Measurements from ENCODE around the gene ITPR2.
A peak's percentile ranks its signal among the peaks of the same experiment; 100 is the strongest.

ITPR2 gene

GRCh38 chr12:26373606-26374495 is 459.1 kb downstream of the ITPR2 start:
- Mint-ChIP-seq H3K4me1 (peaks cover 3% of the 10 kb centered on the region), H3K27me3 (no peaks in the 10 kb centered on the region), H3K36me3 (peaks cover 10% of the 10 kb centered on the region), H3K4me3 (no peak overlapping the region), H3K27ac (no peak overlapping the region), H3K9me3 (peaks cover 2% of the 10 kb centered on the region)
- no peak for DNase-seq (ENCODE audit: low spot score in 2 of 2)
- ATAC-seq (ENCODE audit: low read depth) = no peak

GRCh38 chr12:26372866-26373265 is 460.1 kb downstream of the ITPR2 start:
- Mint-ChIP-seq H3K27ac (no peak overlapping the region), H3K9me3 (peaks cover 2% of the 10 kb centered on the region), H3K4me1 (peaks cover 6% of the 10 kb centered on the region), H3K27me3 (no peaks in the 10 kb centered on the region), H3K36me3 (peaks cover 8% of the 10 kb centered on the region), H3K4me3 (no peak overlapping the region)
- DNase-seq (ENCODE audit: low spot score in 2 of 2) (no peak), ATAC-seq (ENCODE audit: low read depth) (no peak)

- no peaks in the 10 kb centered on the region for H3K27me3 Mint-ChIP-seq
Measured at GRCh38 chr12:26370098-26370497, 462.9 kb downstream of the ITPR2 start.

GRCh38 chr12:26369588-26369987 is 463.4 kb downstream of the ITPR2 start:
- Mint-ChIP-seq H3K4me3 (no peak overlapping the region), H3K4me1 (peaks cover 4% of the 10 kb centered on the region), H3K27ac (no peak overlapping the region), H3K9me3 (no peaks in the 10 kb centered on the region), H3K36me3 (peaks cover 3% of the 10 kb centered on the region), H3K27me3 (no peaks in the 10 kb centered on the region)
- no peak for ATAC-seq (ENCODE audit: low read depth)
- no peak for DNase-seq (ENCODE audit: low spot score in 2 of 2)

More at GRCh38 chr12:26370098-26370497, 462.9 kb downstream of the ITPR2 start:
- no peak for ATAC-seq (ENCODE audit: low read depth)
- Mint-ChIP-seq H3K36me3 (peaks cover 3% of the 10 kb centered on the region), H3K27ac (no peak overlapping the region), H3K4me3 (no peak overlapping the region), H3K9me3 (no peaks in the 10 kb centered on the region), H3K4me1 (peaks cover 4% of the 10 kb centered on the region)
- no peak for DNase-seq (ENCODE audit: low spot score in 2 of 2)

- Mint-ChIP-seq H3K9me3 (no peaks in the 10 kb centered on the region), H3K4me1 (peaks cover 4% of the 10 kb centered on the region), H3K27me3 (no peaks in the 10 kb centered on the region), H3K4me3 (no peak overlapping the region), H3K36me3 (peaks cover 3% of the 10 kb centered on the region), H3K27ac (no peak overlapping the region)
- DNase-seq (ENCODE audit: low spot score in 2 of 2) (no peak), ATAC-seq (ENCODE audit: low read depth) (no peak)
Measured at GRCh38 chr12:26367991-26368730, 464.8 kb downstream of the ITPR2 start.

- DNase-seq (ENCODE audit: low spot score in 2 of 2) (no peak), ATAC-seq (ENCODE audit: low read depth) (no peak)
- H3K9me3 Mint-ChIP-seq = no peaks in the 10 kb centered on the region
- H3K4me3 Mint-ChIP-seq = no peak overlapping the region
- H3K27ac Mint-ChIP-seq = no peak overlapping the region
- H3K4me1 Mint-ChIP-seq = peaks cover 3% of the 10 kb centered on the region
- H3K27me3 Mint-ChIP-seq = no peaks in the 10 kb centered on the region
- H3K36me3 Mint-ChIP-seq = peaks cover 9% of the 10 kb centered on the region
Measured at GRCh38 chr12:26361964-26362363, 471.0 kb downstream of the ITPR2 start.

GRCh38 chr12:26360062-26360461 is 472.9 kb downstream of the ITPR2 start:
- H3K4me3 Mint-ChIP-seq = no peak overlapping the region
- H3K27ac Mint-ChIP-seq = peak overlapping the region; percentile 35
- peaks cover 3% of the 10 kb centered on the region for H3K4me1 Mint-ChIP-seq
- H3K27me3 Mint-ChIP-seq = no peaks in the 10 kb centered on the region
- peaks cover 9% of the 10 kb centered on the region for H3K36me3 Mint-ChIP-seq
- no peak for ATAC-seq (ENCODE audit: low read depth)
- no peaks in the 10 kb centered on the region for H3K9me3 Mint-ChIP-seq
- no peak for DNase-seq (ENCODE audit: low spot score in 2 of 2)

GRCh38 chr12:26359576-26359975 is 473.4 kb downstream of the ITPR2 start:
- ATAC-seq (ENCODE audit: low read depth) = no peak
- H3K36me3 Mint-ChIP-seq = peaks cover 9% of the 10 kb centered on the region
- H3K4me1 Mint-ChIP-seq = peaks cover 3% of the 10 kb centered on the region
- no peaks in the 10 kb centered on the region for H3K27me3 Mint-ChIP-seq
- no peaks in the 10 kb centered on the region for H3K9me3 Mint-ChIP-seq
- no peak for DNase-seq (ENCODE audit: low spot score in 2 of 2)
- H3K4me3 Mint-ChIP-seq = no peak overlapping the region
- H3K27ac Mint-ChIP-seq = no peak overlapping the region

- peaks cover 5% of the 10 kb centered on the region for H3K4me1 Mint-ChIP-seq
- H3K27me3 Mint-ChIP-seq = no peaks in the 10 kb centered on the region
- no peak for ATAC-seq (ENCODE audit: low read depth)
- no peaks in the 10 kb centered on the region for H3K9me3 Mint-ChIP-seq
- peaks cover 9% of the 10 kb centered on the region for H3K36me3 Mint-ChIP-seq
- no peak overlapping the region for H3K4me3 Mint-ChIP-seq
- DNase-seq (ENCODE audit: low spot score in 2 of 2) = no peak
- H3K27ac Mint-ChIP-seq = no peak overlapping the region
Measured at GRCh38 chr12:26358651-26359050, 474.3 kb downstream of the ITPR2 start.

GRCh38 chr12:26347300-26347699 is 485.7 kb downstream of the ITPR2 start:
- ATAC-seq (ENCODE audit: low read depth) (no peak), DNase-seq (ENCODE audit: low spot score in 2 of 2) (no peak)
- Mint-ChIP-seq H3K36me3 (peaks cover 10% of the 10 kb centered on the region), H3K9me3 (no peaks in the 10 kb centered on the region), H3K27ac (no peak overlapping the region), H3K4me1 (peaks cover 23% of the 10 kb centered on the region), H3K4me3 (no peak overlapping the region), H3K27me3 (no peaks in the 10 kb centered on the region)

- H3K36me3 Mint-ChIP-seq = peaks cover 12% of the 10 kb centered on the region
- no peaks in the 10 kb centered on the region for H3K9me3 Mint-ChIP-seq
- no peak overlapping the region for H3K27ac Mint-ChIP-seq
- no peaks in the 10 kb centered on the region for H3K27me3 Mint-ChIP-seq
- no peak for ATAC-seq (ENCODE audit: low read depth)
- H3K4me1 Mint-ChIP-seq = peaks cover 27% of the 10 kb centered on the region
- no peak for DNase-seq (ENCODE audit: low spot score in 2 of 2)
- no peak overlapping the region for H3K4me3 Mint-ChIP-seq
Measured at GRCh38 chr12:26346736-26347135, 486.3 kb downstream of the ITPR2 start.

- H3K27ac Mint-ChIP-seq = no peak overlapping the region
- H3K27me3 Mint-ChIP-seq = no peaks in the 10 kb centered on the region
- ATAC-seq (ENCODE audit: low read depth) (no peak), DNase-seq (ENCODE audit: low spot score in 2 of 2) (no peak)
- H3K4me1 Mint-ChIP-seq = peaks cover 32% of the 10 kb centered on the region
- H3K4me3 Mint-ChIP-seq = no peak overlapping the region
- peaks cover 9% of the 10 kb centered on the region for H3K36me3 Mint-ChIP-seq
- H3K9me3 Mint-ChIP-seq = no peaks in the 10 kb centered on the region
Measured at GRCh38 chr12:26345471-26346003, 487.5 kb downstream of the ITPR2 start.

- H3K4me3 Mint-ChIP-seq = no peak overlapping the region
- peaks cover 34% of the 10 kb centered on the region for H3K4me1 Mint-ChIP-seq
- no peak for DNase-seq (ENCODE audit: low spot score in 2 of 2)
- peak overlapping the region; percentile 8 for H3K27ac Mint-ChIP-seq
- H3K36me3 Mint-ChIP-seq = peaks cover 15% of the 10 kb centered on the region
- no peaks in the 10 kb centered on the region for H3K27me3 Mint-ChIP-seq
- ATAC-seq (ENCODE audit: low read depth) = no peak
- no peaks in the 10 kb centered on the region for H3K9me3 Mint-ChIP-seq
Measured at GRCh38 chr12:26341491-26341890, 491.5 kb downstream of the ITPR2 start.

- Mint-ChIP-seq H3K4me3 (no peak overlapping the region), H3K9me3 (no peaks in the 10 kb centered on the region), H3K4me1 (peaks cover 30% of the 10 kb centered on the region), H3K36me3 (peaks cover 17% of the 10 kb centered on the region), H3K27ac (peak overlapping the region; percentile 8), H3K27me3 (no peaks in the 10 kb centered on the region)
- ATAC-seq (ENCODE audit: low read depth) (peak; percentile 85), DNase-seq (ENCODE audit: low spot score in 2 of 2) (no peak)
Measured at GRCh38 chr12:26340649-26341048, 492.3 kb downstream of the ITPR2 start.

Measured in memory B cell (primary cell).